Measurements from ENCODE around the gene RAPGEF1.

DNA sequence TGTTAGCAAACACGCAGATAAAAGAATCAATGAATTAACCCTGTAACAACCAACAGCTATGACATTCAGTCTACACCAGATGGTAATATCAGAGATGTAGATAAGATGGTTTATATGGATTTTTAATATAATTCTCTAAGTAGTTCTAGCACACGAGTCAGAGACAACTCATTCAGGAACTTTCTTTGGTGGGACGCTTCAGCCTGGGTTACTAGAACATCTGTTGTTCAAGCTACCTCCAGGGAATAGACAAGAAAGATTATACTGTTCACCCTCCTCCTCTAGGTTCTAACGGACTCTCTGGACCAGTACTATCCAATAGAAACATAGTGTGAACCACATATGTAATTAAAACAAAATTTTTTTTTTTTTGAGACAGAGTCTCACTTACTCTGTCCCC lies 73.8 kb downstream of the RAPGEF1 start:
- no peak for TF ChIP-seq YY1 (IDR thresholded peaks at IDR 0.05; ENCODE audit: insufficient read depth, insufficient read length)
- TF ChIP-seq ZNF274 (IDR thresholded peaks at IDR 0.05; ENCODE audit: low read depth, low read length): no peak

All from NT2/D1 (cell line).